ENCODE data around the gene COL25A1. TPM values are rescaled to one million over a fixed set of nuclear protein-coding genes. Genes with fewer than 3 reads are reported as not detected.

The COL25A1 gene
- total and polyA plus RNA-seq, 11 donors = 0.19 to 1.8 (median 0.50) TPM

DNA sequence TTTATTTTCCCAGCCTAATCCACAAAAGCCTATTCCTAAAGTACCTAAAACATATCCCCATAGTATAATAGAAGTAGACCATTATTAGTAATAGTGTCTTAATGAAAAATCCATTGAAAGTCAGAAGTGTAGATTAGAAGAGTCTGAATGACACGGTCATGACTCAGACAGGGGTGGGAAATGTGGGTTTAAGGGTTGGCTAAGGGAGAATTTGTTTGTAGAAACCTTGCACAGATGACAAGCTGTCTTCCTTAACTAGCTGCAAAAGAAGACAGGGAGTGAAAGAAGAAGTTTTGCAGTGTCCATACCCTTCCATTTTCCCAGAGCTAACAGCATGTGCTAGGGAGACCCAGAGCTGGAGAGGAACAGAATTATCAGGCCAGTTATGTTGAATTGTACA lies 296.9 kb downstream of the COL25A1 start:
- intact Hi-C loops (cut with DNase I) = no loop called here
- DNase-seq (no peak), ATAC-seq (no peak)
- Histone ChIP-seq H3K27me3 (no peaks in the 10 kb centered on the region), H3K4me1 (peaks cover 0 to 7% (median 0%) of the 10 kb centered on the region in 12 donors), H3K9me3 (no peaks in the 10 kb centered on the region), H3K27ac (no peak overlapping the region), H3K4me3 (no peak overlapping the region), H3K36me3 (no peaks in the 10 kb centered on the region)
- 85 to 97% (median 89%) methylated on average over 1 of the region's 1 CpG for WGBS, 4 donors
- TF ChIP-seq, protein P1, sequence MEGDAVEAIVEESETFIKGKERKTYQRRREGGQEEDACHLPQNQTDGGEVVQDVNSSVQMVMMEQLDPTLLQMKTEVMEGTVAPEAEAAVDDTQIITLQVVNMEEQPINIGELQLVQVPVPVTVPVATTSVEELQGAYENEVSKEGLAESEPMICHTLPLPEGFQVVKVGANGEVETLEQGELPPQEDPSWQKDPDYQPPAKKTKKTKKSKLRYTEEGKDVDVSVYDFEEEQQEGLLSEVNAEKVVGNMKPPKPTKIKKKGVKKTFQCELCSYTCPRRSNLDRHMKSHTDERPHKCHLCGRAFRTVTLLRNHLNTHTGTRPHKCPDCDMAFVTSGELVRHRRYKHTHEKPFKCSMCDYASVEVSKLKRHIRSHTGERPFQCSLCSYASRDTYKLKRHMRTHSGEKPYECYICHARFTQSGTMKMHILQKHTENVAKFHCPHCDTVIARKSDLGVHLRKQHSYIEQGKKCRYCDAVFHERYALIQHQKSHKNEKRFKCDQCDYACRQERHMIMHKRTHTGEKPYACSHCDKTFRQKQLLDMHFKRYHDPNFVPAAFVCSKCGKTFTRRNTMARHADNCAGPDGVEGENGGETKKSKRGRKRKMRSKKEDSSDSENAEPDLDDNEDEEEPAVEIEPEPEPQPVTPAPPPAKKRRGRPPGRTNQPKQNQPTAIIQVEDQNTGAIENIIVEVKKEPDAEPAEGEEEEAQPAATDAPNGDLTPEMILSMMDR (IDR thresholded peaks at IDR 0.05) = no peak
- TF ChIP-seq POLR2A (IDR thresholded peaks at IDR 0.05) = no peak

DNA sequence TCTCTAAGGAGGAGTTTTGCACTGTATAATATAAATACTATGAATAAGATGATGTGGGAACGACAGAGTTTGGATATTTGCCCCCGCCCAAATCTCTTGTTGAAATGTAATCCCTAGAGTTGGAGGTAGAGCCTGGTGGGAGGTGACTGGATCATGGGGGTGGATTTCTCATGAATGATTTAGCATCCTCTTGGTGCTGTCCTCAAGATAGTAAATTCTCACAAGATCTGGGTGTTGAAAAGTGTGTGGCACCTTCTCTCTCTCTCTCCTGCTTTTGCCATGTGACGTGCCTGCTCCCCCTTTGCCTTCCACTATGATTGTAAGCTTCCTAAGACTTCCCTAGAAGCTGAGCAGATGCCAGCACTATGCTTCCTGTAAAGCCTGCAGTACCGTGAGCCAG lies 298.0 kb downstream of the COL25A1 start:
- no peaks in the 10 kb centered on the region for H3K9me3 ChIP-seq
- WGBS, 4 donors = 73 to 82% (median 77%) methylated on average over 4 of the region's 4 CpGs
- no peaks in the 10 kb centered on the region for H3K27me3 ChIP-seq
- ATAC-seq (no peak), DNase-seq (no peak)
- H3K4me1 ChIP-seq = no peaks in the 10 kb centered on the region
- no peak overlapping the region for H3K27ac ChIP-seq
- H3K36me3 ChIP-seq = no peaks in the 10 kb centered on the region
- TF ChIP-seq, protein P1 (IDR thresholded peaks at IDR 0.05) = no peak
- no peak for TF ChIP-seq POLR2A (IDR thresholded peaks at IDR 0.05)
- H3K4me3 ChIP-seq = no peak overlapping the region
- intact Hi-C loops (cut with DNase I) = no loop called here

DNA sequence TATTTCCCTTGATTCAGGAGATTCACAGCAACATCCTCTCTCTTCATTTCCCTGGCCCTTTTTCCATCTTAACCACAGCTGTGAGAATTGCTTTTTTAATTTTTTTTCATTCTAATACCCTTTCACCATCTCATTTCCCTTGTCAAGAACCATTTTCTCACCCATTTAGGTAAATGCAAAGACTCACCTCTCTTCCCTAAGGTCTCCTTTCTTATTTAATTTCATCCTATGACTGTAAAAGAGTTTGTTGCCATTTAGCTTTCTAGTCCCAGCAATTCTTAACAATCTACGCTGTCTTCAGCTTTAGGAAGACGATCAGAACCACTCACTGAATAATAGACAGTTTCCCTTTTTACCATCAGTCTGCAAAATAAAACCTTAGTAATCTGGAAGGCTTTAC lies 298.5 kb downstream of the COL25A1 start:
- no peaks in the 10 kb centered on the region for H3K27me3 ChIP-seq
- DNase-seq (no peak), ATAC-seq (no peak)
- H3K27ac ChIP-seq = no peak overlapping the region
- intact Hi-C loops (cut with DNase I) = no loop called here
- H3K4me1 ChIP-seq = no peaks in the 10 kb centered on the region
- H3K4me3 ChIP-seq = no peak overlapping the region
- 86 to 91% (median 89%) methylated on average over 2 of the region's 2 CpGs for WGBS, 4 donors
- TF ChIP-seq POLR2A (IDR thresholded peaks at IDR 0.05) = no peak
- TF ChIP-seq, protein P1 (IDR thresholded peaks at IDR 0.05) = no peak
- H3K36me3 ChIP-seq = no peaks in the 10 kb centered on the region
- no peaks in the 10 kb centered on the region for H3K9me3 ChIP-seq

DNA sequence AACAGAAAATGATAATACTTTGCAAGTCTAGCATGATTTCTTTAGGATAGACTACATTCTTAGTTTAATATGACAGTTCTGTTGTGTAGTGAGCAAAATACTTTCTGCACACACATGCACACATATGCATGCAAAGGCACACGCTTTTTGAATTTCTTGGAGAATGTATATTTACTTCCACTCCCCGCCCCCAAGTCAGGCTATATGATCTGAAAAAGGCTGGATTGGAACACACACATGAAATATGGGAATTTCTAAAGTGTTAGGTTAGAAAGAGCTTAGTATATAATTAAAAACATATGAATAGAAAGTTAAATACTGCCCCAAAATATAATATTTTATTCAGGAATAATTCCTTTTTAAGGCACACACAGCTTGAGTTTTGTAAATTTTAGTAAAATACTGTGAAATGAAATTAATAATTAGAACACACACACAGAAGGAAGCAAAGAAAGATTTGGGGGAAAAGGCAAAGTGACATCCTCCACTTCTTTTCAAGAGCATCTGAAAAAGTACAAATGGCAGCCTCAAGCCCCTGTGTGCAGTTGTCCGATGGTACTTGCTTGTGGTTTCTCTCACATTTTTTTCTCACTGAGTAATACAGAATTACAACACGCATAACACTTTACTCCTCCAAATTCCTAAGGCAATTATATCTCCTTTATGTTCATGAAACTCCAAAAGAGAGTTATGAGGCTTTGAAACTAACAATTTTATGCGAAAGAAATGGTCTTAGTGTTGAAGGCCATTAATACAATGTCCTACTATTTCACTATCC lies 310.7 kb downstream of the COL25A1 start:
- Histone ChIP-seq H3K36me3 (no peaks in the 10 kb centered on the region), H3K9me3 (no peaks in the 10 kb centered on the region), H3K27me3 (no peaks in the 10 kb centered on the region), H3K27ac (no peak overlapping the region), H3K4me3 (no peak overlapping the region), H3K4me1 (no peaks in the 10 kb centered on the region)
- intact Hi-C loops (cut with DNase I) = no loop called here
- ATAC-seq (no peak), DNase-seq (no peak)
- TF ChIP-seq, protein P1 (IDR thresholded peaks at IDR 0.05) = no peak
- TF ChIP-seq POLR2A (IDR thresholded peaks at IDR 0.05) = no peak
- 90 to 94% (median 92%) methylated on average over 5 of the region's 5 CpGs for WGBS, 4 donors

Data from heart left ventricle (tissue), 16 donors.